SK-N-SH (cell line): Measurements from ENCODE around the gene LAX1. TPM values are rescaled to one million over a fixed set of nuclear protein-coding genes. Genes with fewer than 3 reads are reported as not detected.

Experiments used
- CTCF ChIA-PET: fragments of 300-600, 350-600 bp; formaldehyde crosslinking; extraction: SDS; loops from one replicate; lab custom pipeline; 2021; lab: Yijun Ruan, JAX
- POLR2A ChIA-PET: fragments of 350-600 bp; sonication (Branson Sonifier 250); formaldehyde crosslinking; extraction: SDS; loops from one replicate; lab custom pipeline; 2020; ENCODE audit warnings: antibody characterized with exemption, inconsistent platforms; lab: Yijun Ruan, JAX
- DNase-seq: peaks from one replicate; pipeline ENCODE4 v3.0.0; 2012
- H2AFZ ChIP-seq: fragments of 200-600 bp; sonication (generic); 2 replicates; pipeline ENCODE4 v1.8.1; 2016; ENCODE audit warnings: antibody characterized with exemption, mild to moderate bottlenecking, low read depth
- H3F3A ChIP-seq: fragments of 200-600 bp; sonication (generic); replicated peaks from 2 replicates; pipeline ENCODE3; 2016; ENCODE audit warnings: antibody characterized with exemption, mild to moderate bottlenecking; ENCODE audit not compliant: insufficient read depth
- H3K27ac ChIP-seq, 2 experiments: fragments of 200-500 bp in 1 of 2; fragments of 200-600 bp in 1 of 2; sonication (Bioruptor generic) in 1 of 2; sonication (generic), shearing (Covaris generic) in 1 of 2; 2 replicates each; pipeline versions ENCODE4 v1.5.1 to v1.6.1; 2014 to 2016; ENCODE audit warnings: low read depth in 2 of 2, inconsistent platforms in 1 of 2, low read length in 1 of 2, mild to moderate bottlenecking in 1 of 2, mixed read lengths in 1 of 2
- H3K27me3 ChIP-seq: fragments of 200-600 bp; sonication (generic), shearing (Covaris generic); 2 replicates; pipeline ENCODE4 v1.6.1; 2016; ENCODE audit warnings: mixed run types; ENCODE audit not compliant: insufficient read depth
- H3K36me3 ChIP-seq, 2 experiments: fragments of 200-500 bp in 1 of 2; fragments of 200-600 bp in 1 of 2; sonication (Bioruptor generic) in 1 of 2; sonication (generic) in 1 of 2; replicated peaks in 1 of 2; 2 replicates each; pipeline versions ENCODE3 to v1.5.1; 2014 to 2016; ENCODE audit warnings: low read length in 1 of 2, mild to moderate bottlenecking in 1 of 2; ENCODE audit not compliant: insufficient read depth in 2 of 2, control insufficient read depth in 1 of 2
- H3K4me1 ChIP-seq, 2 experiments: fragments of 200-500 bp in 1 of 2; fragments of 200-600 bp in 1 of 2; sonication (Bioruptor generic) in 1 of 2; sonication (generic), shearing (Covaris generic) in 1 of 2; 2 replicates each; pipeline versions ENCODE4 v1.5.1 to v1.6.1; 2014 to 2016; ENCODE audit warnings: low read depth in 1 of 2, low read length in 1 of 2, mixed run types in 1 of 2; ENCODE audit not compliant: insufficient read depth in 2 of 2, control insufficient read depth in 1 of 2
- H3K4me2 ChIP-seq: fragments of 200-600 bp; sonication (generic), shearing (Covaris generic); 2 replicates; pipeline ENCODE4 v1.6.1; 2017; ENCODE audit warnings: mixed run types
- H3K4me3 ChIP-seq, 2 experiments: fragments of 200-500 bp in 1 of 2; fragments of 200-600 bp in 1 of 2; sonication (Bioruptor generic) in 1 of 2; sonication (generic), shearing (Covaris generic) in 1 of 2; 2 replicates each; pipeline versions ENCODE4 v1.5.1 to v1.8.1; 2014 to 2016; ENCODE audit warnings: low read depth in 2 of 2, inconsistent platforms in 1 of 2, low read length in 1 of 2, mild to moderate bottlenecking in 1 of 2, mixed read lengths in 1 of 2, moderate library complexity in 1 of 2
- H3K79me2 ChIP-seq: fragments of 200-600 bp; sonication (generic); 2 replicates; pipeline ENCODE4 v1.8.1; 2017; ENCODE audit warnings: mild to moderate bottlenecking; ENCODE audit not compliant: insufficient read depth
- H3K9ac ChIP-seq: fragments of 200-600 bp; sonication (generic); 2 replicates; pipeline ENCODE4 v1.6.1; 2017; ENCODE audit warnings: mixed run types
- H3K9me2 ChIP-seq: fragments of 200-600 bp; sonication (generic); 2 replicates; pipeline ENCODE4 v1.6.1; 2017; ENCODE audit warnings: mixed run types
- H3K9me3 ChIP-seq: fragments of 200-600 bp; sonication (generic); 2 replicates; pipeline ENCODE4 v1.6.1; 2017; ENCODE audit warnings: mixed run types, mild to moderate bottlenecking, moderate library complexity
- H4K20me1 ChIP-seq: fragments of 200-600 bp; sonication (generic); 2 replicates; pipeline ENCODE4 v1.6.1; 2017; ENCODE audit warnings: mild to moderate bottlenecking, mixed run types; ENCODE audit not compliant: insufficient read depth
- CHD2 ChIP-seq: fragments of 150-350 bp; IDR thresholded peaks from 2 replicates; pipeline ENCODE4 v1.6.1; 2018; ENCODE audit warnings: low read length; ENCODE audit not compliant: partially characterized antibody
- FOXJ3 ChIP-seq: sonication (generic); formaldehyde crosslinking; IDR thresholded peaks from 2 replicates; pipeline ENCODE4 v1.5.1; 2020; ENCODE audit warnings: mild to moderate bottlenecking, missing genetic modification reagents
- FOXM1 ChIP-seq: IDR thresholded peaks from 2 replicates; pipeline ENCODE4 v1.4.0; 2012; ENCODE audit warnings: low read depth, mild to moderate bottlenecking
- GABPA ChIP-seq: IDR thresholded peaks from 2 replicates; pipeline ENCODE4 v1.4.0; 2012; ENCODE audit warnings: low read depth, mild to moderate bottlenecking
- MXI1 ChIP-seq: IDR thresholded peaks from 2 replicates; pipeline ENCODE4 v1.6.1; 2012; ENCODE audit warnings: mild to moderate bottlenecking, low read depth, low read length, improper control_type of control experiment
- NFIC ChIP-seq: IDR thresholded peaks from 2 replicates; pipeline ENCODE4 v1.4.0; 2012; ENCODE audit warnings: borderline replicate concordance
- POLR2AphosphoS5 ChIP-seq: IDR thresholded peaks from 2 replicates; pipeline ENCODE4 v1.6.1; 2012; ENCODE audit warnings: low read depth, low read length
- RAD21 ChIP-seq: IDR thresholded peaks from 2 replicates; pipeline ENCODE4 v1.6.1; 2012; ENCODE audit warnings: mild to moderate bottlenecking, low read length
- RCOR1 ChIP-seq: fragments of 150-350 bp; IDR thresholded peaks from 2 replicates; pipeline ENCODE4 v1.6.1; 2017; ENCODE audit warnings: antibody characterized with exemption, low read length
- SIN3A ChIP-seq: IDR thresholded peaks from 2 replicates; pipeline ENCODE4 v1.6.1; 2012; ENCODE audit warnings: low read depth, mild to moderate bottlenecking, low read length, moderate library complexity, borderline replicate concordance
- TAF1 ChIP-seq: IDR thresholded peaks from 2 replicates; pipeline ENCODE4 v1.6.1; 2012; ENCODE audit warnings: low read depth, mild to moderate bottlenecking, low read length, moderate library complexity, borderline replicate concordance
- TCF12 ChIP-seq: IDR thresholded peaks from 2 replicates; pipeline ENCODE4 v1.4.0; 2012
- YY1 ChIP-seq: IDR thresholded peaks from 2 replicates; pipeline ENCODE4 v1.4.0; 2012; ENCODE audit warnings: low read depth, mild to moderate bottlenecking
- WGBS: methylation state at CpG from one replicate; pipeline ENCODE4 v1.1.6; 2017; ENCODE audit warnings: low lambda C conversion rate; 5-methylcytosine and 5-hydroxymethylcytosine counted together
- polyA plus RNA-seq, 3 experiments: library from polyadenylated mRNA; depleted of rRNA; stranded (reverse); fragments of >200 nt; gene quantifications; 2 replicates each; pipeline ENCODE4 v1.2.3, GENCODE V29; 2012
- TF ChIP-seq, protein P1 (sequence below): fragments of 150-350 bp; IDR thresholded peaks from 2 replicates; pipeline ENCODE4 v1.6.1; 2017; ENCODE audit warnings: antibody characterized with exemption, low read length, low read depth, borderline replicate concordance
- TF ChIP-seq, protein P2 (sequence below): IDR thresholded peaks from 2 replicates; pipeline ENCODE4 v1.4.0; 2012; ENCODE audit warnings: low read depth, borderline replicate concordance
- TF ChIP-seq, protein P3 (sequence below): IDR thresholded peaks from 2 replicates; pipeline ENCODE4; 2012
- TF ChIP-seq, protein P4 (sequence below): IDR thresholded peaks from 2 replicates; pipeline ENCODE4 v1.4.0; 2012; ENCODE audit warnings: low read depth

The LAX1 gene
- polyA plus RNA-seq, 1 of the 3 experiments (the other 2 are of a cell fraction): 0.03 TPM

DNA sequence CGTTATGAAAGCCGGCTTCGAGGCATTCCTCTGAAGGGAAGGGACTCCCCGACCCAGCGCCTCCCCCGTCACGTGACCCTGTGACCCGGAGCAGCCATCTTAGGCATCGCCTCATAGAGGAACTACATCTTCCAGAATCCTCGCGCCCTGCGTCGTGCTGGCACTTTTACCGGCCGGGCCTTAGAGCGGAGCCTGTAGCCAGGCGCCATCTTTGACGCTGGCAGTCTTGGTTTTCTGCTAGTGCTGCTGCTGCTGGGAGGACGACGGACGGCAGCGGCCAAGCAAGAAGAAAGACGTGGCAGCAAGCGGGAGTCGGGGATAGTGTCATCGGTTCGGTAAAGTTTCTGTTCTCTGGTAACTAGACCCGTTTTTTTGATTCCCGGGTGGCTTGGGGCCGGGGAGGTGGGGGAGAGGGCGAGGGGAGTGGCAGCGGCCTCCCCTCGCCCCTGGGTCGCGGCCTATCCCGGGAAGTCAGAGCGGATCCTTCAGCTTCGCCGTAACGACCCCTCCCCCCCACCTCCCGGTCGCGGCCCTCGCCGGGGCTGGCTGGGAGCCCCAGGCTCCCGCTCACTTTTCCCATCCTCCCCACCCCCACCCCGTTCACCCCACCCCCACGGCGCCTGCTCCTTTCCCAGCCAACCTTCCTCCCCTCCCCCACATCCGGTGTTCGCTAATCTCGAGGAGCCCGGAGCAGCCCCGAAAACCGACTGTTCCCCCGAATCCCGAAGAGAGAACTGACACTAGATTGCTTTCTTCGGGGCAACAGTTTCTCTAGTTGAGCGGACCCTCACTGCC, 30.7 kb downstream of the LAX1 start, which contains the start of the genes ZBED6 and ZC3H11A:
ZBED6 (plus strand) TSS at position 183 of the 795 bp plus-strand sequence. CDS start 1,900 bp downstream, outside the sequence.
ZC3H11A (plus strand) TSS at position 183 of the 795 bp plus-strand sequence. CDS start 21,448 bp downstream, outside the sequence.
- Histone ChIP-seq H3F3A (peaks cover 11% of the 10 kb centered on the region), H3K9me2 (no peaks in the 10 kb centered on the region), H3K79me2 (peaks cover 48% of the 10 kb centered on the region), H3K36me3 (peaks cover 32 to 40% of the 10 kb centered on the region in 2 experiments), H3K4me2 (peak within 1 kb of the TSS; percentile 95), H3K27ac (peak within 1 kb of the TSS; percentile 96 to 97), H4K20me1 (peaks cover 43% of the 10 kb centered on the region), H3K4me1 (peaks cover 21 to 33% of the 10 kb centered on the region in 2 experiments; a peak in 3 of 4 replicates), H3K27me3 (no peaks in the 10 kb centered on the region), H3K9me3 (no peaks in the 10 kb centered on the region), H3K9ac (peak within 1 kb of the TSS; percentile 97), H3K4me3 (peak within 1 kb of the TSS; percentile 69 to 93), H2AFZ (peak within 1 kb of the TSS; percentile 98)
- POLR2A ChIA-PET: no interaction called here
- peak; percentile 93 for DNase-seq
- 2% methylated on average over 49 of the region's 59 CpGs for whole genome bisulfite sequencing
- TF ChIP-seq TAF1: peak; percentile 72
- TF ChIP-seq FOXM1: no peak
- no peak for TF ChIP-seq RAD21
- TF ChIP-seq, protein P1, sequence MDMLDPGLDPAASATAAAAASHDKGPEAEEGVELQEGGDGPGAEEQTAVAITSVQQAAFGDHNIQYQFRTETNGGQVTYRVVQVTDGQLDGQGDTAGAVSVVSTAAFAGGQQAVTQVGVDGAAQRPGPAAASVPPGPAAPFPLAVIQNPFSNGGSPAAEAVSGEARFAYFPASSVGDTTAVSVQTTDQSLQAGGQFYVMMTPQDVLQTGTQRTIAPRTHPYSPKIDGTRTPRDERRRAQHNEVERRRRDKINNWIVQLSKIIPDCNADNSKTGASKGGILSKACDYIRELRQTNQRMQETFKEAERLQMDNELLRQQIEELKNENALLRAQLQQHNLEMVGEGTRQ: peak; percentile 90
- peak; percentile 17; the same call in 1 of the 2 replicates for TF ChIP-seq TCF12
- TF ChIP-seq, protein P2, sequence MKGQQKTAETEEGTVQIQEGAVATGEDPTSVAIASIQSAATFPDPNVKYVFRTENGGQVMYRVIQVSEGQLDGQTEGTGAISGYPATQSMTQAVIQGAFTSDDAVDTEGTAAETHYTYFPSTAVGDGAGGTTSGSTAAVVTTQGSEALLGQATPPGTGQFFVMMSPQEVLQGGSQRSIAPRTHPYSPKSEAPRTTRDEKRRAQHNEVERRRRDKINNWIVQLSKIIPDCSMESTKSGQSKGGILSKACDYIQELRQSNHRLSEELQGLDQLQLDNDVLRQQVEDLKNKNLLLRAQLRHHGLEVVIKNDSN: peak; percentile 97
- TF ChIP-seq, protein P3, sequence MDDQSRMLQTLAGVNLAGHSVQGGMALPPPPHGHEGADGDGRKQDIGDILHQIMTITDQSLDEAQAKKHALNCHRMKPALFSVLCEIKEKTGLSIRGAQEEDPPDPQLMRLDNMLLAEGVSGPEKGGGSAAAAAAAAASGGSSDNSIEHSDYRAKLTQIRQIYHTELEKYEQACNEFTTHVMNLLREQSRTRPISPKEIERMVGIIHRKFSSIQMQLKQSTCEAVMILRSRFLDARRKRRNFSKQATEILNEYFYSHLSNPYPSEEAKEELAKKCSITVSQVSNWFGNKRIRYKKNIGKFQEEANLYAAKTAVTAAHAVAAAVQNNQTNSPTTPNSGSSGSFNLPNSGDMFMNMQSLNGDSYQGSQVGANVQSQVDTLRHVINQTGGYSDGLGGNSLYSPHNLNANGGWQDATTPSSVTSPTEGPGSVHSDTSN: 0 out of 2 replicates have a peak, but pooled peaks have one; percentile 13
- no peak for TF ChIP-seq RCOR1
- TF ChIP-seq FOXJ3 (CRISPR knock-in tag): no peak
- TF ChIP-seq MXI1: peak; percentile 25; the same call in 1 of the 2 replicates
- TF ChIP-seq, protein P4, sequence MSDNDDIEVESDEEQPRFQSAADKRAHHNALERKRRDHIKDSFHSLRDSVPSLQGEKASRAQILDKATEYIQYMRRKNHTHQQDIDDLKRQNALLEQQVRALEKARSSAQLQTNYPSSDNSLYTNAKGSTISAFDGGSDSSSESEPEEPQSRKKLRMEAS: peak; percentile 82
- TF ChIP-seq YY1: peak; percentile 98
- TF ChIP-seq CHD2: peak; percentile 84
- 0 out of 2 replicates have a peak, but pooled peaks have one; percentile 67 for TF ChIP-seq POLR2AphosphoS5
- peak; percentile 60 for TF ChIP-seq GABPA
- peak; percentile 46; the same call in 1 of the 2 replicates for TF ChIP-seq SIN3A
- peak; percentile 42 for TF ChIP-seq NFIC
- CTCF ChIA-PET: interaction anchor here (0.6 to 1.0 kb wide), 2 partner anchors 9 to 93 kb away, joined by 4 read pairs; no protein-coding TSS in a partner anchor
